Measurements from ENCODE around the gene IFTAP. TPM values are rescaled to one million over a fixed set of nuclear protein-coding genes. Genes with fewer than 3 reads are reported as not detected.

The IFTAP gene
- polyA plus RNA-seq, 1 of the 3 experiments (the other 2 are of a cell fraction): 21.8 TPM

GRCh38 chr11:36594316-36594989, at the start of gene IFTAP (continued):
- TF ChIP-seq ZBTB33 (IDR thresholded peaks at IDR 0.05; ENCODE audit: borderline replicate concordance, low read depth): no peak
- TF ChIP-seq SIN3A (IDR thresholded peaks at IDR 0.05; ENCODE audit: borderline replicate concordance, low read depth, low read length): peak; percentile 51; the same call in 1 of the 2 replicates
- no peak for TF ChIP-seq RFX5 (IDR thresholded peaks at IDR 0.05; ENCODE audit: low read length)
- 0 out of 2 replicates have a peak, but pooled peaks have one; percentile 34 for TF ChIP-seq IRF3 (IDR thresholded peaks at IDR 0.05; ENCODE audit: low read depth, low read length)
- no peak for TF ChIP-seq TAF1 (IDR thresholded peaks at IDR 0.05; ENCODE audit: borderline replicate concordance, low read depth, low read length)
- TF ChIP-seq USF1 (IDR thresholded peaks at IDR 0.05; ENCODE audit: borderline replicate concordance, low read depth): peak; percentile 39; the same call in 1 of the 2 replicates
- TF ChIP-seq FOSL2 (IDR thresholded peaks at IDR 0.05; ENCODE audit: borderline replicate concordance, low read depth): no peak
- no peak for TF ChIP-seq MEF2A (IDR thresholded peaks at IDR 0.05; ENCODE audit: borderline replicate concordance, low read depth)
- TF ChIP-seq YY1 (IDR thresholded peaks at IDR 0.05; ENCODE audit: low read depth): 0 out of 2 replicates have a peak, but pooled peaks have one; percentile 33

- no peaks in the 10 kb centered on the region for H3K4me1 ChIP-seq (ENCODE audit: control insufficient read depth in 1 of 2, insufficient read depth in 2 of 2, low read depth in 1 of 2, low read length in 1 of 2)
- no peaks in the 10 kb centered on the region for H3F3A ChIP-seq (replicated peaks; ENCODE audit: insufficient read depth)
- 0% methylated on average over 1 of the region's 1 CpG for WGBS (ENCODE audit: low lambda C conversion rate)
- no peaks in the 10 kb centered on the region for H3K36me3 ChIP-seq (replicated peaks in 1 of 2; ENCODE audit: control insufficient read depth in 1 of 2, insufficient read depth in 2 of 2, low read length in 1 of 2)
- ChIA-PET POLR2A (no interaction called here), CTCF (interaction anchor here (0.6 kb wide), 1 partner anchor 122 kb away, joined by 3 read pairs; no protein-coding TSS in a partner anchor)
- no peaks in the 10 kb centered on the region for H3K9me3 ChIP-seq
- H3K4me2 ChIP-seq: no peak overlapping the region
- H3K27ac ChIP-seq (ENCODE audit: low read depth in 2 of 2, low read length in 1 of 2): no peak overlapping the region
- no peak for DNase-seq
- H3K4me3 ChIP-seq (ENCODE audit: low read depth in 2 of 2, low read length in 1 of 2): no peak overlapping the region
- no peak overlapping the region for H2AFZ ChIP-seq (ENCODE audit: low read depth)
- no peaks in the 10 kb centered on the region for H4K20me1 ChIP-seq (ENCODE audit: insufficient read depth)
- no peaks in the 10 kb centered on the region for H3K79me2 ChIP-seq (ENCODE audit: insufficient read depth)
- H3K9ac ChIP-seq: no peak overlapping the region
- no peaks in the 10 kb centered on the region for H3K27me3 ChIP-seq (ENCODE audit: insufficient read depth)
- H3K9me2 ChIP-seq: no peaks in the 10 kb centered on the region
- TF ChIP-seq CHD2 (IDR thresholded peaks at IDR 0.05; ENCODE audit: low read length, partially characterized antibody) (no peak), YY1 (IDR thresholded peaks at IDR 0.05; ENCODE audit: low read depth) (no peak), TCF12 (IDR thresholded peaks at IDR 0.05) (no peak), REST (IDR thresholded peaks at IDR 0.05; ENCODE audit: low read depth, low read length) (no peak), TEAD4 (IDR thresholded peaks at IDR 0.05; ENCODE audit: borderline replicate concordance, insufficient read depth) (no peak), TAF1 (IDR thresholded peaks at IDR 0.05; ENCODE audit: borderline replicate concordance, low read depth, low read length) (no peak), RXRA (IDR thresholded peaks at IDR 0.05; ENCODE audit: borderline replicate concordance, low read depth) (no peak), IRF3 (IDR thresholded peaks at IDR 0.05; ENCODE audit: low read depth, low read length) (no peak), SMC3 (IDR thresholded peaks at IDR 0.05; ENCODE audit: low read depth, low read length) (no peak), NRF1 (IDR thresholded peaks at IDR 0.05; ENCODE audit: low read depth, low read length) (no peak), USF2 (IDR thresholded peaks at IDR 0.05; ENCODE audit: borderline replicate concordance, low read depth, low read length) (no peak), EZH2phosphoT487 (IDR thresholded peaks at IDR 0.05; ENCODE audit: borderline replicate concordance, low read depth) (no peak)
Observed at GRCh38 chr11:36550385-36551115, 43.8 kb upstream of the IFTAP start.

All from SK-N-SH (cell line).